ENCODE measurements around the gene TCFL5.

Gene TCFL5

GRCh38 chr20:62808211-62808865 lies 53.3 kb downstream of the TCFL5 start:
- peak; percentile 77 for DNase-seq

- DNase-seq: no peak
Observed at GRCh38 chr20:62807444-62808210, 54.0 kb downstream of the TCFL5 start.

GRCh38 chr20:62806383-62807050 lies 55.1 kb downstream of the TCFL5 start:
- DNase-seq: no peak

GRCh38 chr20:62805711-62806382 lies 55.8 kb downstream of the TCFL5 start:
- DNase-seq: no peak

- DNase-seq: no peak
Observed at GRCh38 chr20:62805155-62805710, 56.4 kb downstream of the TCFL5 start.

GRCh38 chr20:62804627-62805154 lies 56.9 kb downstream of the TCFL5 start, which contains the start of gene OGFR:
TSS of gene OGFR (plus strand) at chr20:62804835. CDS start at chr20:62804860, 25 bp downstream.
- peak; percentile 71 for DNase-seq

GRCh38 chr20:62804021-62804626 lies 57.5 kb downstream of the TCFL5 start:
- no peak for DNase-seq

GRCh38 chr20:62802026-62802712 lies 59.5 kb downstream of the TCFL5 start:
- DNase-seq: no peak

GRCh38 chr20:62801284-62802010 lies 60.2 kb downstream of the TCFL5 start:
- no peak for DNase-seq

- DNase-seq: no peak
Observed at GRCh38 chr20:62800314-62801259, 61.0 kb downstream of the TCFL5 start.

GRCh38 chr20:62799873-62800272 lies 61.7 kb downstream of the TCFL5 start:
- DNase-seq: no peak

- no peak for DNase-seq
Observed at GRCh38 chr20:62799459-62799858, 62.2 kb downstream of the TCFL5 start.

GRCh38 chr20:62799036-62799435 lies 62.6 kb downstream of the TCFL5 start:
- DNase-seq: no peak

GRCh38 chr20:62797671-62798532 lies 63.7 kb downstream of the TCFL5 start:
- no peak for DNase-seq

GRCh38 chr20:62796699-62797491 lies 64.7 kb downstream of the TCFL5 start:
- DNase-seq: no peak

- peak; percentile 59 for DNase-seq
Observed at GRCh38 chr20:62795023-62795761, 66.4 kb downstream of the TCFL5 start.
